ENCODE results near the gene AADACL2.

AADACL2 gene, protein sequence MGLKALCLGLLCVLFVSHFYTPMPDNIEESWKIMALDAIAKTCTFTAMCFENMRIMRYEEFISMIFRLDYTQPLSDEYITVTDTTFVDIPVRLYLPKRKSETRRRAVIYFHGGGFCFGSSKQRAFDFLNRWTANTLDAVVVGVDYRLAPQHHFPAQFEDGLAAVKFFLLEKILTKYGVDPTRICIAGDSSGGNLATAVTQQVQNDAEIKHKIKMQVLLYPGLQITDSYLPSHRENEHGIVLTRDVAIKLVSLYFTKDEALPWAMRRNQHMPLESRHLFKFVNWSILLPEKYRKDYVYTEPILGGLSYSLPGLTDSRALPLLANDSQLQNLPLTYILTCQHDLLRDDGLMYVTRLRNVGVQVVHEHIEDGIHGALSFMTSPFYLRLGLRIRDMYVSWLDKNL

DNA sequence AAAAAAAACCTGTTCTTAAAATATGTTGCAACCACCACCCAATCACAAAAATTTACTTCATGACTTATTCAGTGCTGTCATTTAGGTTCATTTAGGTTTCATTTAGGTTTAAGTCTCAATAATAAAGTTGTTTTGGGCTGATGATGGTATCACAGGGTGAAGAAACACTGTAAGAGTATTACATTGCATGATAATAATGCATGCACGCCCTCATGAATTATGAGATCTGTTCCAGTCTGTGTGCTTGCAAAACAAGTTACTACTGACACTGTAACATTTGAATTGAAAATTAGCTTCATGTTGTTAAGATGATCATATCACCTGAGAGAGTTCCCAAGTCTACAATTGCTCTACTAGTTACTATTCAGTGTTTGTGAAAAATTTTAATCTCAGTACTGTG is at the start of gene AADACL2:
Gene AADACL2 (plus strand): TSS at position 315 of the 400 bp plus-strand sequence. CDS start 109 bp downstream, outside the sequence.
- no peak for FAIRE-seq
- DNase-seq (ENCODE audit: insufficient read length, low spot score): no peak

DNA sequence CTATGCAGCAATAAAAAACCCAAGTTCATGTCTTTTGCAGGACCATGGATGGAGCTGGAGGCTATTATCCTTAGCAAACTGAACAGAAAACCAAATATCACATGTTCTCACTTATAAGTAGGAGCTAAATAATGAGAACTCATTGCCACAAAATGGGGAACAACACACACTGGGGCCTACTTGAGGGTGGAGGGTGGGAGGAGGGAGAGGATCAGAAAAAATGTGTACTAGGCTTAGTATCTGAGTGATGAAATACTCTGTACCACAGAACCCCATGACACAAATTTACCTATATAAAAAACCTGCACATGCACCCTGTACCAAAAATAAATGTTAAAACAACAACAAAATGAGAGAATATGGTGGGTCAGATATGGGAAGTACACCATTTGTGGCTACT is 49.6 kb upstream of the AADACL2 start:
- no peak for DNase-seq (ENCODE audit: insufficient read length, low spot score)

DNA sequence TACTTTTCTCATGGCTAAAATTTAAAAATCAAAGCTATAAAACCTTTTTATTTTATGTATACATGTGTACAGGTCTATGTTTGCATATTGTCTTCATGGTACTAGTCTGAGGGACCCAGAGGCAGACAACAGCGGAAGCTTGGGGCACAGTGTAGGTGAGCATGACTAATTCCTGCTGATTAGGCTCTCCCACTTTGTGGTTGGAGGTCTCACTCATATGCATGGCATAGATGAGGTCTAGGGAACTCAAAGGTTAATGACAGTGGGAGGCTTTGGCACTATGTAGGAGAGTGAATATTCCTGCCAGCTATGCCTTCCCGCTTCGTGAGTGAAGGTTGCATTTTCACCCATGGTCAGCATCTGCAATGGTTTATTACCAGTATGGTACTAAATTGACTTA is 47.5 kb upstream of the AADACL2 start:
- no peak for FAIRE-seq
- DNase-seq (ENCODE audit: insufficient read length, low spot score): no peak

More for the DNA sequence above, 49.6 kb upstream of the AADACL2 start:
- FAIRE-seq: no peak

DNA sequence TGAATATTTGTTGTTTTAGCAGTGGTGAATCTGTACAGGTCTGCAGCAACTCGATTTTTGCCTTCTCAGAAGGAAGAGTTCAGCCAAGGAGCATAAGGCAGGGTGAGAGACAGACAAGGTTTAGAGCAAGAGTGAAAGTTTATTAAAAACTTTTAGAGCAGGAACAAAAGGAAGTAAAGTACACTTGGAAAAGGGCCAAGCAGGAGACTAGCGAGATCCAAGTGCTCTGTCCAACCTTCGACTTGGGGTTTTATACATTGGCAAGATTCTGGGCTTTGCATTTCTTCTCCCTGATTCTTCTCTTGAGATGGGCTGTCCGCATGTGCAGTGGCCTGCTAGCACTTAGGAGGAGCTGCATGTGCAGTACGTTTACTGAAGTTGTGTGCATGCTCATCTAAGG is 46.7 kb upstream of the AADACL2 start:
- no peak for FAIRE-seq
- DNase-seq (ENCODE audit: insufficient read length, low spot score): no peak

DNA sequence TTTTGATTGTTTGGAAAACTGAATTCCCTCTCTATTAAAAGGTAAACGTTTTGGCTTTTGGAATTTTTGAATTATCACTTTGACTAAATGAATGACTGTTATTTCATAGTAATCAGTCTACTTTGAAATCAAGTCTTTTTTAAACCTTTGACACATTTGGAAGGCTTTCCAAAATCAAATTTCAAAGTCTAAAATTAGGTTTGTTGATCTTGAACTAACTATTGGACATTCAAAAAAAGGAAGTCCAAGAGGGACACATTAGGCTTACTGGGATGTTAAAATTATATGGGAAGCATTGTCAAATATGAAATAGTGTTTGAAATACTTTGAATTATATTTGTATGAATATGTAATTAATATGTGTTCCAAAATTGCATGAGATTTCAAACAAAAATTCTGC is 45.2 kb upstream of the AADACL2 start:
- no peak for DNase-seq (ENCODE audit: insufficient read length, low spot score)
- FAIRE-seq: no peak

DNA sequence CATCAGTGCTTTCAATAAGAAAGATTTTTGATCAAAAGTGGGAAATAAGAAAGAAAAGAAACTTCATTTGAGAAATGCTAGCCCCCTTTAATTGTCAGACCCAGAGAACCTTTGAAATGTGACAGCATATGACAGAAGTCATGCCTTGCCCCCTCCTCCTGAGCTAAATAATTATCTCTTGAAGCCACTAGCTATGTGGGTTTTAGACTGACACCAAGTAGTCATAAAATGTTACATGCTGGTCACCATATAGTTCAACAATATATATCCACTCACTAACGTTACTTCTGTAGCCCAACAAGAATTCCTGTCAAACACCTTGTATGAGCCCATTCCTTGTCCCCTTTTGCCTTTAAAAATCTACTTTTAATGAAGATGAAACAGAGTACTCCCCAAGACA is 43.1 kb upstream of the AADACL2 start:
- FAIRE-seq: no peak
- DNase-seq (ENCODE audit: insufficient read length, low spot score): no peak

DNA sequence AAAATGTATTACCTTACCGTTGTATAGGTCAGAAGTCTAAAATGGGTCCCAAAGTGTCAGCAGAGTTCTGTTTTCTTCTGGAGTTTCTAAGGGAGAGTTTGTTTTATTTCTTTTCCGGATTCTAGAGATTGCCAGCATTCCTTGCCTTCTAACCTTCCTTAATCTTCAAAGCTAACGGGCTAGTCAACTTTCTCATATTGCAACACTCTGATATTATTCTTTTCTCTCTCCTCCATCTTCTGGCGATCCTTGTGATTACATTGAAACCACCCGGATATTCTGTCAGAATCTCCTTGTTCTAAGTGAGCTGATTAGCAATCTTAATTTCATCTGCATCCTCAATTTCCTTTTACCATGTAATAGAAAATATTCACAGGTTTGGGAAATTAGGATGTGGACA is 36.2 kb upstream of the AADACL2 start:
- DNase-seq (ENCODE audit: insufficient read length, low spot score) (no peak), FAIRE-seq (no peak)

DNA sequence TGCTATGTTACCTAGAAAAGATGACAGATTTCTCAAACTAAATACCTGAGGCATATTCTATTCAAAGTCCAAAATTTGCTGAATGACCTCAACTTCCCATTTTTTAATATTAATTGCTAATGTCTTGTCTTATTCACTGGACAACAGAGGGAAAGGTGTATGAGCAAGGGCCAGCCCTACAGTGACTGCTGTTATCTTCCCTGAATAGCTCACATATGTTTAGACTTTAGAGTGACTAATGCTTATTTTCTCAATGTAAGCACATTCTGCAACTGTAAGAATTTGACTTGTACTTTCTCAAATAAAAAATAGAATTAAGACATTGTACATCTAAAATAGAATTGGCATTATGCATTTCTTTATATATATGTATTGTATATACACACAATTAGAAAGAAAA is 26.5 kb upstream of the AADACL2 start:
- DNase-seq (ENCODE audit: insufficient read length, low spot score): no peak
- FAIRE-seq: no peak

DNA sequence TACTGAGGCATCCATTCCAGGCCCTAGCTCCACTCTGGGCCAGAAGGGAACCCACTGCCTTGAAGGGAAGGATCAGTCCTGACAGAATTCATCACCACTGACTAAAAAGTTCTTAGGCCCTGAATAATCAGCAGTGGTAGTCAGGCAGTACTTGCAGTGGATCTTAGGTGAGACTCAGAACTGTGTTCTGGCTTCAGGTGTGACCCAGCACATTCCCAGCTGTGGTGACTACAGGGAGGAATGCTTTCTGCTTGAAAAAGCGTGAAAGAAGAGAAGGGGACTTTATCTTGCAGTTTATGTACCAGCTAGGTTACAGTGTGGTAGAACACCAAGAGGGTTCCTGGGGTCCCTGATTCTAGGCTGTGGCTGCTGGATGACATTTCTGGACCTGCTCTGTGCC is 24.9 kb upstream of the AADACL2 start:
- FAIRE-seq: no peak
- no peak for DNase-seq (ENCODE audit: insufficient read length, low spot score)

DNA sequence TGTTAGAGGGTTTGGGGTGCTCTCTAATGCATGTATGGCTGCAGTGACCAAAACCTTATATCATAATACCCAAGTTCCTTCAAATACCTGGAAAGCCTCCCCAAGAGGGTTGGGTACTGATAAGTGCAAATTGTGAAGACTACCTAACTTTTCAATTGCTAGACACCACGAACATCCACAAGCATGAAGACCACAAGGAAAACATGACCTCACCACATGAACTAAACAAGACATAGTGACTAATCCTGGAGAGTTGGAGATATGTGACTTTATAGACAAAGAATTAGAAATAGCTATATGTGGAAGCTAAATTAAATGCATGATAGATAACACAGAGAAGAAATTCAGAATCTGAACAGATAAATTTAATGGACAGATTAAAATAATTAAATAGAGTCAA is 23.9 kb upstream of the AADACL2 start:
- no peak for FAIRE-seq
- DNase-seq (ENCODE audit: insufficient read length, low spot score): no peak

DNA sequence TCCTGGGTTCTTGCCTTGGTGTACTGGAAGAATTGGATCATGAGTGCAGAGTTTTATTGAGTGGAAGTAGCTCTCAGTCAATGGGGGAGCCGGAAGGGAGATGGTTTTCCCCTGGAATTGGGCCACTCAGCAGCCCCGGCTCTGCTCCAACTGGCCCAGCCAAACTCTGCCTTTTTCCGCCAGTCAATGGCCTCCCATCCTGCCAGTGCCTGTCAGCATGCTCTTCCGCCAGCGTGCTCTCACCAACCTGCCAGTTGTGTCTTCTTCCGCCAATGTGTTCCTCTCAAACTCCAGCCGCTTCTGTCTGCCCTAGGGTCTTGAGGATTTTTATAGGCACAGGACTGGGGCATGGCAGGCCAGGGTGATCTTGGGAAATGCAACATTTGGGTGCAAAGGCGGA is 12.4 kb upstream of the AADACL2 start:
- no peak for DNase-seq (ENCODE audit: insufficient read length, low spot score)
- FAIRE-seq: no peak

DNA sequence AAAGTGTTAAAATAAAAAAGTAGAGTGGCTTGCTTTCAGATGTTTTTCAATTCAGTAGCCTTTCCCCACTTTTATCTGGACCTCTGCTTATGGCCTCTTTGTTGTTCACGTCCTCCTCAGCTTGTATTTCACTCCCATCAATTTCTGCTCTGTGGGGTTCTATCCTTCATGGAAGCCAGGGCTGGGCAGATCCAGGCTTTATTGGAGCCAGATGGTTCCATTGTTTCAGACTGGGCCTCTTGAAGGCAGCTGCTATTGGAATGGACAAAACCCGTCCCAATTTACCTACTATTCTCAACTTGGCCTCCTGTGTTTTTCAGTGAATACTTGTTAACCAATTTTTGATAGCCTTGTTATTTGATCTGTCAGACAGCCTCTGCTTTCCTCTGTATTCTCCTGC is 10.9 kb upstream of the AADACL2 start:
- FAIRE-seq (no peak), DNase-seq (ENCODE audit: insufficient read length, low spot score) (no peak)

DNA sequence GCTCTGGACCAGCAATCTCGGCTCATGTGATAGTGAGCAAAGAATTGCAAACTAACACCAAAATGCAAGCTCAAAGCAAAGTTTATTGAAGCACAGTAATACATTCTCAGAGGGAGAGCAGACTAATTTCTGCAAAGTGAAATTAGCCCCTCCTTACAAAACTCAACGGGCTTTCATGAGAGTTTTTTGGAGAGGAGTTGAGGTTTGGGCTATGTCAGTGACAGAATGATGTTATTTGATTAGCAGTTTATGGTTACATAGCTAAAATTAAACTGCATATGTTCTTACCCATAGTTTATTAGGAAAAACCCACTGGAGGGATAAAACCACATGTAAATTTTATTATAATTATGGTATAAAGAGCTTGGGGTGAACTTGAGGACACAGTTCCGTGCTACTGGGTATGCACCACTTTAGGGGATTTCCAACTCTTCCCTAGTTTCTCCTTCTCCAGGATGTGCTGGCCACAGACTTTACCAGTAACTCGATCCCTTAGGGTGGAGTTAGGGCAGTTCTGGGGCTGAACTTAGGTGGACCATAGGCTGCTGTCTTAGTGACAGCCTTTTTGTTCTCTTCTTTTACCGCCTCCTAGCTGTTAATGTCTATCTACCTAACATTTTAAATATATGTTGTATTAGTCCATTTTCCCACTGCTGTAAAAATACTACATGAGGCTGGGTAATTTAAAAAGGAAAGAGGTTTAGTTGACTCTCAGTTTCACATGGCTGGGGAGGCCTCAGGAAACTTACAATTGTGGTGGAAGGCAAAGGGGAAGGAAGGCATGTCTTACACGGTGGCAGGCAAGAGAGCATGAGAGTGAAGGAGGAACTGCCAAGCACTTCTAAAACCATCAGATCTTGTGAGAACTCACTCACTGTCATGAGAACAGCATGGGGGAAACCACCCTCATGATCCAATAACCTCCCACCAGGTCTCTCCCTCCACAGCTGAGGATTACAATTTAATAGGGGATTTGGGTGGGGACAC is 8.9 kb upstream of the AADACL2 start:
- no peak for DNase-seq (ENCODE audit: insufficient read length, low spot score)
- FAIRE-seq: no peak

DNA sequence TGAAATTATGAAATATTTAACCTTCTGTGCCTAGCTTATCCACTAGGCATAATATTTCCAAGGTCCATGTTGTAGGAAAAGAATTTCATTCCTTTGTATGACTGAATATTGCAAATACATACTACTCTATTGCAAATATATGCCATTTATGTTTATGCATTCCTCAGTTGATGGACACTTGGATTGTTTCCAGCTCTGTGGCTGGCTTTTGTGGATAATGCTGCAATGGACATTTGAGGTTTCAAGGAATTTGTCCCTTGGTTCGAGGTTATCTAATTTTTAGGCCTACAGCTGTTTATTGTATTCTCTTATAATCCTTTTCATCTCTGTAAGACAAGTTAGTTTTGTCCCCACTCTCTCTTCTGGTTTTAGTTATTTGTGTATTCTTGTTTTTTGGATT is 7.7 kb upstream of the AADACL2 start:
- peak; percentile 12 for DNase-seq (ENCODE audit: insufficient read length, low spot score)
- FAIRE-seq: no peak

DNA sequence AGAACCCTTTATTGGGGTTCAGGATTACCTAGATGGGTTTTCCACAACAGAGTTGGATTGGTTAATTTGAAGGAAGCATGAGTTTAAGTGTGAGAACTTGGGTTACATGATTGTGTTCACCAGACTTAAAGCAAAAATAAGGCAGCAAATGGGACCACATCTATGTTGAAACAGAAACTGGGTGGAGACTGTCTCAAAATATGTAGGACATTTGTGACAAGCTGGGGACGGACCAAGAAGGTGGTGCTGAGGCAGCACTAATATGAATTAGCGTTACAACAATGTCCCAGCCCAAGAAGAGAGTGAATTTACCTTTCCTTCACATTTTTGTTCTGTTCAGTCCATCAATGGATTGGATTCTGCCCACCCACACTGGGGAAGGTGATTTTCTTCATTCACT is 866 bp upstream of the AADACL2 start:
- DNase-seq (ENCODE audit: insufficient read length, low spot score): no peak

DNA sequence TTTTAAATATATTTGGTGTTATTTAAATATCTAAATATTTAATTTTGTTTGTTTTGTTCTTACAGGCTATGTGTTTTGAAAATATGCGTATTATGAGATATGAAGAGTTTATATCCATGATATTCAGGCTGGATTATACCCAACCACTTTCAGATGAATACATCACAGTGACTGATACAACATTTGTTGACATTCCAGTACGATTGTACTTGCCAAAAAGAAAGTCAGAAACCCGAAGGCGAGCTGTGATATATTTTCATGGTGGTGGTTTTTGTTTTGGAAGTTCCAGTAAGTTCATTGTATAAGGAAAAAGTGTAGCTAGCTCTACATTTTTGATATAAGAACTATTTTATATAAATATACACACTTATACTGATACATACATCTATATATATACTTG is 6.9 kb downstream of the AADACL2 start:
- FAIRE-seq (no peak), DNase-seq (ENCODE audit: insufficient read length, low spot score) (no peak)

More for the DNA sequence above, 866 bp upstream of the AADACL2 start:
- FAIRE-seq: no peak

DNA sequence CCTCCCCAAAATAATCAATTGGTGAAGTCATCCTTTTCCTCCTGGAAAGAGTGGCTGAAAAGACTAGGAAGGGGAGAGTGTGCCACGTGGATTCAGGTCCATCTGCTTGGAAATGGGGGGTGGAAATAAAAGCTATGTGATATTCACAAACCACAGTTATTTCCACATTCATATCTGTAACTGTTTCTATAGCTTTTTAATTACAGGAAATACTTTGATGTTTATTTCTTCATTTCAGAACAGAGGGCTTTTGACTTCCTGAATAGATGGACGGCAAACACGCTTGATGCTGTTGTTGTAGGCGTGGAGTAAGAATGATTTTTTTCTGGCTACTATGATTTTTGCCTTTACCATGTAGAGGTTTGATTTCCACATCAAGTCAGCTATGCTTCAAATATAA is 10.1 kb downstream of the AADACL2 start:
- DNase-seq (ENCODE audit: insufficient read length, low spot score): no peak
- FAIRE-seq: no peak

DNA sequence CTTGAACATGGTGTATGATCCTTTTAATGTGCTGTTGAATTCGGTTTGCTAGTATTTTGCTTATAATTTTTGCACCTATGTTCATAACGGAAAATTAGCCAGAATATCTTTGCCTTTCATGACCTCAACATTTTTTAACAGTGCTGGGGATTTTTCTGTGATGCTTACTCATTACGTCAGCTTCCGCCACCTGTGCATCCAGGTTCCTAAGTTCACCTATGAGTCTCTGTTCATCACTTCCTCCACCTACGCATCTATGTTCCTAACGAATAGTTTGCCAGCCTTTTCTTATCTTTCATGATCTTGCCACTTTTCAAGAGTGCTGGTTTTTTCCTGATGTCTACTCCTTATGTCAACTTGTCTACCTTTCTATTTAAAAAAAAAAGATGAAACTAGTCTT is 16.5 kb downstream of the AADACL2 start:
- FAIRE-seq: no peak
- DNase-seq (ENCODE audit: insufficient read length, low spot score): no peak

DNA sequence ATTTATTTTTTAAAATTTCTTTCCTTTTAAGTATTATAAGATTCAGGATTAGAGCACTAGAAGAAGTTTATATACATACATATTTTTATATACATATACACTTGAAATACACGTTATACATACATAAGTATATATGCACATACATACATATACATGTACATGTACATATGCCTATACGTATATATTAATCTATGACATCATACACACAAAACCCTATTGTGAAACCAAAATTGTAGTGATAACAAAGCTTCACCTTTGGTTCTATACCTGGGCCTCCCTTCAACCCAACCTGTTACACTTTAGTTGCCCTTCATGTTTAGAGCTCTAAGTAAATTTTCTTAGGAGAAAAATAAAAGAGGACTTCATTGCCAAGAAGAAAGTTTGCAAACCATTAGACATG is 17.0 kb downstream of the AADACL2 start:
- no peak for FAIRE-seq
- DNase-seq (ENCODE audit: insufficient read length, low spot score): no peak

DNA sequence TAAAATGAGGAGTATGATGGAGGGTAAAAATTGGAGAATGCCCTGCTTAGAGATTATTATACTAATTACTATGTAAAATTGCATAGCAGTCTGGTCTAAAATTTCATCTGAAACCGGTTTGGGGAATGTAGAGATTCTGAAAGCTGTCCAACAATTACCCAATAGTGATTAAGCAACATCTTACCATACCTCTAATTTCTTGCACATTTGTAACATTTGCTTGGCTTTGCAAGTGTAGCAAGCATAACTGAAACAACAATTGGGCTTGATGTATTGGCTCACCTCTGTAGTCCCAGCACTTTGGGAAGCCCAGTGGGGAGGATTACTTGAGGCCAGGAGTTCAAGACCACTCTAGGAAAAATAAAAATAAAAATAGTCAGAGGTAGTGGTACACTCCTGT is 17.4 kb downstream of the AADACL2 start:
- no peak for DNase-seq (ENCODE audit: insufficient read length, low spot score)
- no peak for FAIRE-seq

DNA sequence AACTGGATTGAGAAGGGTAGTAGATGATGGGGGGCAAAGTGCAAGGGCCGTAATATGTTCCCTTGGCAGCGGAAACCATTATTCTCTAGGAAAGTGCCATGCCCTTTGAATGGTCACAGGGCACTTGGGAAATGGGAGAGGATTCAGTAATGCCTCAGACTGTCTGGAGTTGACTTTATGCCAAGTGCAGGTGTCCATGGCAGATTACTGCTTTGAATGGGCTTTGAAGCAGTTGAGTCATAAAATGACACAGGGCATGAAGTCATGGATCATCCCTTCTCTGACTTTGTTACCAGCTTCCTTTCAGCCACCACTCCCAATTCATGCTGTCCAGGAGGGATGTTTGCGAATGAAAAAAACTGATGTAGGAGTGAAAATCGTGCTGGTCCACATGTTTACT is 20.1 kb downstream of the AADACL2 start:
- peak; percentile 54 for FAIRE-seq
- DNase-seq (ENCODE audit: insufficient read length, low spot score): no peak

DNA sequence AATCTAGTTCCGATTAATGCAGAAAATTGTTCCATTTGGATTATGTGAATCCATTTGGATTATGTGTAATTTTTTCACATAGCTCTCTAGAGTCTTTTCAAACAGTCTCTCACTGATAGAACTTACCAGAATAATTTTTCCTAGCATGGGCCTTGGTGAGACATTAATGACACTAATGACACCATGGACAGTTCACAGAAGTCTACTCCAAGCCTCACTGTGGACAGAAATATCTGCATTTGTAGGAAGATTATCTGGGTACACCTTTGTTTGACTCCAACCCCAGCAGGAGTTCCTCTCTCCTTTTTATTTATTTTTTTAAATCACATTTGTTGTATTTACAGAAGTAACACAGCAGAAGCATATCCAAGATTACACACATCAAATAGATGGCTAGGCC is 27.9 kb downstream of the AADACL2 start:
- FAIRE-seq (no peak), DNase-seq (ENCODE audit: insufficient read length, low spot score) (no peak)

Measured in HTR-8/SVneo (cell line).